ENCODE data around the gene MAPK8IP3. TPM values are rescaled to one million over a fixed set of nuclear protein-coding genes. Genes with fewer than 3 reads are reported as not detected.

Gene MAPK8IP3
- 17.7 and 26.7 TPM in 2 replicates for total RNA-seq

GRCh38 chr16:1705688-1706385 is at the start of gene MAPK8IP3:
MAPK8IP3 (plus strand) TSS chr16:1706195; CDS start chr16:1706340, 145 bp downstream.

GRCh38 chr16:1677942-1678499 is 28.0 kb upstream of the MAPK8IP3 start, which contains the start of gene JPT2:
JPT2 (plus strand) TSS chr16:1678279; CDS start chr16:1678313, 34 bp downstream.

GRCh38 chr16:1771188-1771863 is 65.3 kb downstream of the MAPK8IP3 start, which contains the start of gene NME3:
NME3 (minus strand) TSS chr16:1771543; CDS start chr16:1771534, 9 bp downstream.

GRCh38 chr16:1772362-1772907 is 66.4 kb downstream of the MAPK8IP3 start, which contains the start of gene EME2:
EME2 (plus strand) TSS chr16:1772810; CDS start chr16:1773228, 418 bp downstream.

GRCh38 chr16:1772908-1773702 is 67.1 kb downstream of the MAPK8IP3 start, which contains the start of gene MRPS34:
MRPS34 (minus strand) TSS chr16:1773134; CDS start chr16:1773119, 15 bp downstream.

GRCh38 chr16:1782408-1783264 is 76.6 kb downstream of the MAPK8IP3 start, which contains the start of the genes NUBP2 and SPSB3:
NUBP2 (plus strand) TSS chr16:1782960; CDS start chr16:1783021, 61 bp downstream.
SPSB3 (minus strand) TSS chr16:1782571; CDS start chr16:1781483, 1,088 bp downstream.

GRCh38 chr16:1793578-1794220 is 87.7 kb downstream of the MAPK8IP3 start, which contains the start of gene IGFALS:
IGFALS (minus strand) TSS chr16:1793705; CDS start chr16:1793652, 53 bp downstream.

Other genes with a start within 250 kb of the MAPK8IP3 start
- 15.7 and 39.3 TPM in 2 replicates for gene CLCN7, start 231.2 kb upstream of the MAPK8IP3 start, total RNA-seq
- gene PTX4, start 217.3 kb upstream of the MAPK8IP3 start, total RNA-seq: not detected in 2 replicates
- 17.4 and 18.9 TPM in 2 replicates for gene TELO2, start 212.8 kb upstream of the MAPK8IP3 start, total RNA-seq
- 0.23 and 0.35 TPM in 2 replicates for gene TMEM204, start 172.5 kb upstream of the MAPK8IP3 start, total RNA-seq
- 8.3 and 8.4 TPM in 2 replicates for gene IFT140, start 94.1 kb upstream of the MAPK8IP3 start, total RNA-seq
- 5.1 and 8.2 TPM in 2 replicates for gene CRAMP1, start 93.8 kb upstream of the MAPK8IP3 start, total RNA-seq
- gene JPT2, start 27.9 kb upstream of the MAPK8IP3 start, total RNA-seq: 68.9 and 108 TPM in 2 replicates
- gene NME3, start 65.3 kb downstream of the MAPK8IP3 start, total RNA-seq: 69.0 and 71.8 TPM in 2 replicates
- gene EME2, start 66.6 kb downstream of the MAPK8IP3 start, total RNA-seq: 14.1 and 14.3 TPM in 2 replicates
- 193 and 199 TPM in 2 replicates for gene MRPS34, start 66.9 kb downstream of the MAPK8IP3 start, total RNA-seq
- 22.4 and 28.4 TPM in 2 replicates for gene SPSB3, start 76.4 kb downstream of the MAPK8IP3 start, total RNA-seq
- gene NUBP2, start 76.8 kb downstream of the MAPK8IP3 start, total RNA-seq: 119 and 173 TPM in 2 replicates
- not detected in 2 replicates for gene IGFALS, start 87.5 kb downstream of the MAPK8IP3 start, total RNA-seq
- gene HAGH, start 120.6 kb downstream of the MAPK8IP3 start, total RNA-seq: 76.1 and 79.8 TPM in 2 replicates
- gene FAHD1, start 121.0 kb downstream of the MAPK8IP3 start, total RNA-seq: 70.2 and 86.2 TPM in 2 replicates
- gene MEIOB, start 166.0 kb downstream of the MAPK8IP3 start, total RNA-seq: not detected in 2 replicates
- gene HS3ST6, start 212.2 kb downstream of the MAPK8IP3 start, total RNA-seq: 1.4 and 2.7 TPM in 2 replicates
- 6.7 and 11.7 TPM in 2 replicates for gene MSRB1, start 237.0 kb downstream of the MAPK8IP3 start, total RNA-seq
- gene RPL3L, start 248.5 kb downstream of the MAPK8IP3 start, total RNA-seq: 0.35 and 0.46 TPM in 2 replicates

Data from airway epithelial cell (primary cell).